COR-L47 (cell line): ENCODE data around the gene RPLP1.

ENCODE experiments used
- DNase-seq: peaks from one replicate; lab custom pipeline; 2025; lab: John Stamatoyannopoulos, UW

RPLP1 gene

DNA sequence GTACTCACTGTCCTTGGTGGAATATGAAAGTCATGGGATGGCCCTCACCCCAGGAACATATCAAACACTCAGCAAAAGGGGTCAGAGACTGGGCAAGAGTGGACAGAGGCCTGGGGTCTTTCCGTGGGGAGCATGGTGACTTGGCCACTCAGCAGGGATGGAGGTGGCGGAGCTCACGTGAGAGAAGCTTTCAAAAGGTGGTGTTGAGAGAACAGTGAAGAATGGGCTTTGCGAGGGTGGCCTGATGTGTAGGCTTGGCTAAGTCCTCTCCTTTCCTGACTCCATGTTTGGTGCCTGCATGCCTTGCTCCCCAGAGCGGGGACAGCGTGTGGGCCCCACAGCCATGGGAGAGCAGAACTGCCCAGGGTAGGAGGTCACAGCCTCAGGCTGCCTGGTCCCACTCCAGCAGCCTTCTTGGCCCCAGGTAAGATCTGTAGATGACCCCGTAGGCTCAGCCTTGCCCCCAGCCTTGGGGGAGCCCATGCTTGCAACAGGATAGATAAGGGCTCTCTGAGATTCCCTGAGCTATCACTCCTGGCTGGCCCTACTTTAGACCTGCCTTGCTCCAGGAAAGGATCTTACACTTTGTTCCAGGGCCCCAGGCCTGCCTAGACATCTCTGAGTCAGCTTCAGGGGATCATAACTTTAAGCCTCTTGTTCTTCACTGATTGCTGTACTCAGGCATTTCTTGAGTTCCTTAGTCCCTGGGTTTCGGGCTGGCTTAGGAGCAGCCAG is 17.0 kb downstream of the RPLP1 start:
- DNase-seq: no peak

DNA sequence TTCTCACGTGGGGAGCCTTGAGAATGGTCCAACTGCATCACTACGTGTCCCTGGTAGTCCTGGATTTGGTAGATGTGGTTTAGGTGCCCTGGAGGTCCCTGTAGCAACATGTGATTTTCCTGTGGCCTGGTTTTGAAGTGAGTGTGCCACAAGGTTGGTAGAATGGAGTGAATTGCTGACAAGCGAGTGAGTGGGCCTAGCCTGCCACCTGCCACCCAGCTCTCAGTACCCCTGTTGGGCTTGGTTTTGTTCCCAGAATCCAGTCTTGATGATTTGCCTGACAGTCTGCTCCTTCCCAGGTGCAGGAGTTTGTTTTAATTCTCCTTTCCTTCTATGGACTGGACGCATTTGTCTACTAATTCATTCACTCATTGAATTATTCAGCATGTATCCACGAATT is 19.4 kb downstream of the RPLP1 start:
- DNase-seq: no peak

DNA sequence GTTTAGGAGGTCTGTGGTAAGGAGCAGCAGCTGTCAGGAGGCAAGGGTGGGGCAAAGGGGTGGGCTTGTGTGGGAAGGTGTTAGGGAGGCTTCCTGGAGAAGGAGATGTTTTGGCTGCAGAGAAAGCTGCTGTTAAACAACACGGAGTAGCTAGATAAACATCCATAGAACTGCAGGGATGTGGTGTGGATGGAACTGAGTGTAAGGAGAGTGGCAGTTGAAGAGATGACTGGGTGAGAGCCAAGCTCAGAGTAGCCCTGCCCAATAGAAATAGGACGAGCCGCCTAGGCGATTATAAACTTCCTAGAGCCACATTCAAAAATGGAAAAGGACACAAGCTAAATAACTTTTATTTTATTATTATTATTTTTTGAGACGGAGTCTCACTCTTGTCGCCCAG is 19.9 kb downstream of the RPLP1 start:
- no peak for DNase-seq

DNA sequence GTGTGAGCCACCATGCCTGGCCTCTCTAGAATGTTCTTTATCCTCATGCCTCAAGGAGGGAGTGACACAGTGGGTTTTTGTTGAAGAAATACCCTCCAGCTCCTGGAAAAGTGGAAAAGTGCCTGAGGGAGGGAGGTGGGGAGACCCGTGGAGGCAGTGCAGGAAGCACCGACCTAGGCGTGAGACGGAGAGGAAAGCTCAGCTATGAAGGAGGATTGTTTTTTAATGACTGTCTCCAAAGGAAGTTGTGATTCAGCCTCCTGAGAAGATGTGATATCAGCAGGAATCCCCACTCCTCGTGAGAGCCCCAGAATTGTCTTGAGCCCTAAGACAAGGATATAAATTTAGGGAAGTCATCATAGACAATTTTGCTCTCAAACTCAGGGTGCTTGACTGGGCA is 21.7 kb downstream of the RPLP1 start:
- no peak for DNase-seq

DNA sequence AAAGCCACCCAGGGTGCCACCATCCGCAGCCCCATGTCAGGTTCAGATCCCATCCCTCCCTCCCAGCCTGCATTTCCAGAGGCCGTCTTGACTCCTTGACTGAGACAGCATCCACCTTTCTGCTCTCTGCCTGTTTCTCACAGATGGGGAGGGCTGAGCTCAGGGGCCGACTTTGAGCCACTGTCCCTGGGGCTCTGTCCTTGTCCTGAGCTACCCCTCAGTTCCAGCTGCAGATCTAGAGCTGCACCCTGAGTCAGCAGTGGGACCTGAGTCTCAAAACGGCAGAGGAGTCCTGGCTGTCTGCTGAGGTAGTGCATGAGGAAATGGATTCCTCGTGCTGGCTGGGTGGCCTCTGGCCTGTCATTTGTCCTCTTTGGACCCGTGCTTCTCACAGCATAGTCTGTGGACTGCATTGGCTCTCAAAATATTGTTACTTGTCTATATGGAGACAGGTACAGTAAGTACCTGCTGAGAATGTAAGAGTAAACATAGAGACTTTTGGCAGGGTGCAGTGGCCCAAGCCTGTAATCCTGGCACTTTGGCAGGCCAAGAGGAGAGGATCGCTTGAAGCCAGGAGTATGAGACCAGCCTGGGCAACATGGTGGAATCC is 22.3 kb downstream of the RPLP1 start:
- DNase-seq: no peak

DNA sequence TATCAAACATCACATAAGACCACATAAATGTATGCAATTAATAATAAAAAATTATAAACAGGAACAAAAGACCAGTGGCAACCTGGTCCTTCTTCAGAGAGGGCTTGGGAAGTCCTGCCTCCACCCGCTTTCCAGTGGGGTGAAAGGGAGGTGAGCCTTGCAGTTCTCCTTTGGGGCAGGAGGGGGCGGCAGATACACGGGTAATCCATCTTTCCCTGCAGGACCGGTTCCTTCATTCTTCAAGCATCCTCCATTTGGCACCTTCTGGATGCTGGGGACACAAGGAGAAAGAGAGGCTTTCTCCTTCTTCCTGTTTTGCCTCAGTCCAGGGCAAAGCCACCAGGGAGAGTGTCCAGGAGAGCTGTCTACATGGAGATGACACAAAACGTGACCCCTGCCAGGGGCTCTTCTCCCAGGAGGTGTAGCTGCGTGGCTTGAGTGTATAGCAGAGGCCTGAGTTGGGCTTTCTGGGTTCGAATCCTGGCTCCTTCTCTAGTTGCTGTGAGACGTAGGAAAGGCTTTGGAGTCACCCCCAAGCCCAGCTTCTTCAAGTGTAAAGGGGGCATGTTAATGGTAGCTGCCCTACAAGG is 23.2 kb downstream of the RPLP1 start:
- peak; percentile 64 for DNase-seq

DNA sequence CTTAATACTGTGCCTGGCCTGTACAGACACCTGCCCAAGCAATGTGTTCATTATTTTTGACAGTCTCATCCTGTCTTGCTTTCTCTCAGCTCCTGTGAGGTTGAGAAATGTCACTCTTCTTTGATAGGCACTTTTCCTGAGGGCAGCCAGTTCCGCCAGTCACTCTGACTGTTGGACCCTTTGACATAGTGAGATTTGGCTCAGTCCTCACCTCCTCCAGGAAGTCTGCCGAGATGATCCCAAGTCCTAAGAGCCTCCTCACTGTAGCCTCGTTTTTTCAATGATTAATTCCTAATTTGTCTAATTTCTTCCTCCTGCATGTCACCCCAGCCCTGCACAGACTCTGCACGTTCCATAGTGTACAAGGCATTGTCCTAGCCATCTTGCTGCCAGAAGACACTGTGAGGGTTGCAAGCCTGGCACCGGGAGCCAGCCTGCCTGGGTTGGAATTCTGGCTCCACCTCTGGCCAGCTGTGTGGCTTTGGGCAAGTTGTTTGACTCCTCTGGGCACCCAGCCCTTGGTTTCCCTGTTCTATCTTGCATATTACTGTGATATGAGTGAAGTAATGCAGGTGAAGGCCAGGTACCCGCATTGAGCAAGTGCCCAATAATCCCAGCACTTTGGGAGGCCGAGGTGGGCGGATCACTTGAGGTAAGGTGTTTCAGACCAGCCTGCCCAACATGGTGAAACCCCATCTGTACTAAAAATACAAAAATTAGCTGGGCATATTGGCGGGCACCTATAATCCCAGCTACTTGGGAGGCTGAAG is 24.3 kb downstream of the RPLP1 start:
- no peak for DNase-seq

DNA sequence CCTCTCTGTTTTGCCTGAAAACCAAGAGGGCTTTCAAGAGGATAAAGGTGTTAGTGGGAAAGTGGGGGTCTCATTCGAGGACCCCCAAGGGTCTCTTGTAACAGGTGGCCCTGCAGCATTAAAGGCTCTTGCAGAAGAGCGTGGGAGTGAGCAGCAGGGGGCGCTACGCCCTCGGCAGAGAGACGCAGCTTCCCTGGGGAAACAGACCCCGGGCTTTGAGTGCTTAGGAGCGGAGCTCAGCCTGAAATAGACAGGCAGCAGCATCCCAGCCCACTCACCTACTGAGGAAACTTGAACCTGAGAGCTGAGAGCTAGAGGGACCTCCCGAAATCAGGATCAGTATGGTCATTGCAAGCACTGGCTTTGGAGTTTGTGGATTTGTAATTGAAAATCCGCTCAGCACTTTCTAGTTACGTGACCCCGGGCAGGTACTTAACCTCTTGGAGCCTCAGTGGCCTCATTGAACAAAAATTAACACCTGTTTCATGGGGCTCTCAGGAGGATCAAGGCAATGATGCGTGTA is 25.7 kb downstream of the RPLP1 start:
- peak; percentile 81 for DNase-seq

DNA sequence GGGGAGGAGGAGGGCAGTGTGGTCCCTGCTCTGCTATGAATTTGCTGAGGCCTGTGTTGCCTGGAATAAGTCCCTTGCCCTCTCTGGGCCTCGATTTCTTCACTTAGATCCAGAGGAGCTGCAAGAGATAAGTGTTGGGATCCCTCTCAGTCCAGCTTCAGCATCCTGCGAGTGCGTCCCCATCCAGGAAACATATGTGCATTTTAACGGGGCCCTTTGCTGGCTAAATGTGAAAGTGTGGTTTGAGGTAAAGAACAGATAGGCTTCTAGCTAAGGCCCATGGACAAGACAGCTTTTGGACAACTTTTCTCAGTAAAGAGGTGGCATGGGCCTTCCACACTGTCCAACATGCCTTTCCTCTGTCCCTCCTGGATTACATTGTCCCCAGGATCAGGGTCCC is 26.5 kb downstream of the RPLP1 start:
- DNase-seq: no peak

DNA sequence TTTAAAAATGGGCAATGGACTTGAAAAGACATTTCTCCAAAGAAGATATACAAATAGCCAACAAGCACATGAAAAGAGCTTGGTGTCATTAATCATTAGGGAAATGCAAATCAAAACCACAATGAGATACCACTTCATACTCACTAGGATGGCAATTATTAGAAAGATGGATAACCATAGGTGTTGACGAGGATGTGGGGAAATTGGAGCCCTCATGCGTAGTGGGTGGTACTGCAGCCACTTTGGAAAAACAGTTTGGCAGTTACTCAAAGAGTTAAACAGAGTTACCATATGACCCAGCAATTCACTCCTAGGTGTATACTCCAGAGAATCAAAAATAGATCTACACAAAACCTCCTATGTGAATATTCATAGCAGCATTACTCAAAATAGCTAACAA is 27.4 kb downstream of the RPLP1 start:
- DNase-seq: no peak

DNA sequence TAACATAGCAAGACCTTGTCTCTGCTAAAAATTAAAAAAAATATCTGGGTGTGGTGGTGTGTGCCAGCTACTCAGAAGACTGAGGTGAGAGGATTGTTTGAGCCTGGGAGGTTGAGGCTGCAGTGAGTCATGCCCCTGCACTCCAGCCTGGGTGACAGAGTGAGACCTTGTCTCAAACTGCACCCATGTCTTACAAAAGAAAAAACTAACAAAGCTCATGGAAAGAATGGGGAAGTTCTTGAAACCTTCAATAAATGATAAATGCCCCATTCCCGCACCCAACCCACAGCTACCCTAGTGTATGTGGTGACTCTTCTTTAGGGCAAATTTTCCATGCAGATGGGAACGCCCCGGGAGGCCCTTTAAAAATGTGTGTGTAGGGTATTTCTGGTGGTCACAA is 28.3 kb downstream of the RPLP1 start:
- DNase-seq: no peak

DNA sequence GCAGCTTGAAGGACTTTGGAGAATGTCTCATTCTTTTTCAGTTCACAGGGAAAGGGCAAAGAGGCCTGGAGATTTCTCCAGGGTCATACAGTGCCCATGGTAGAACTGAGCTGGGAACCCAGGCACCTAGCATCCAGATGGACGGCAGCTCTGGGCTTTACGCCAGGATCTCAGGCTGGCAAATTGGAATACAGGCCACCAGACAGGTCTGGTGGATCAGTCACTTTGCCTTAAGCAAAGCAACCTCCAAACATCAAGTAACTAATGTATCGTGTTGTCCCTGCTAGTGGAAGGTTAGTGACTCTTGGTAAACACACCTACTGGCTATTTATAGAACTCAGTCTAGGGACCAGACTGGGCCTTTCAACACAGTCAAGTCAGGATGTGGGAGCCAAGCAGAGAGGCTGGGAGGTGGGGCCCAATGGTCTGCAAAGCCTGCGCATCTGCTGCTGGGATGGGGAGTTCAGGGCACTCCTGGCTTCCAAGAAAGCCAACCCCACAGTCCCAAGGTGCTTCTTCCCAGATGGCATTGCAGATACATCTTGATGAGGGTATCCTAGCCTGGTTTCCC is 30.2 kb downstream of the RPLP1 start:
- no peak for DNase-seq

DNA sequence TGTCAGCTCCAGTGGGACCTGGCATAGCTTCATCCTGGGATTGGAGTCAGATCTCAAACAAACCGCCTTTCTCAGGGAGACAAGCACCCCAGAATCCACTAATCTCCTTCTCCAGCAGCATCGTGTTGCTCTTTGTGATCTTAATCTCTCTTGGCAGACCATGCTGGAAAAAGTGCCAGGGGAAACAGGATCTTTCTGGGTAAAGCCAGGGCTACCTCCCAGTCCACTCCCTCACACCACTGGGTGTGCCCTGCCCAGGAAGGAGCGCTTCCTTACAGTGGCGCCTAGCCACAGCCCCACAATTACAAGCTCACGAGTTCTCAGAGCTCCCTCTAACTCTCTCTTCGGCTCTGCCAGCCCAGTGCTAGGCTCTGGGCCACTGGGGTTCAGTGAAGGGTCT is 32.2 kb downstream of the RPLP1 start:
- no peak for DNase-seq

DNA sequence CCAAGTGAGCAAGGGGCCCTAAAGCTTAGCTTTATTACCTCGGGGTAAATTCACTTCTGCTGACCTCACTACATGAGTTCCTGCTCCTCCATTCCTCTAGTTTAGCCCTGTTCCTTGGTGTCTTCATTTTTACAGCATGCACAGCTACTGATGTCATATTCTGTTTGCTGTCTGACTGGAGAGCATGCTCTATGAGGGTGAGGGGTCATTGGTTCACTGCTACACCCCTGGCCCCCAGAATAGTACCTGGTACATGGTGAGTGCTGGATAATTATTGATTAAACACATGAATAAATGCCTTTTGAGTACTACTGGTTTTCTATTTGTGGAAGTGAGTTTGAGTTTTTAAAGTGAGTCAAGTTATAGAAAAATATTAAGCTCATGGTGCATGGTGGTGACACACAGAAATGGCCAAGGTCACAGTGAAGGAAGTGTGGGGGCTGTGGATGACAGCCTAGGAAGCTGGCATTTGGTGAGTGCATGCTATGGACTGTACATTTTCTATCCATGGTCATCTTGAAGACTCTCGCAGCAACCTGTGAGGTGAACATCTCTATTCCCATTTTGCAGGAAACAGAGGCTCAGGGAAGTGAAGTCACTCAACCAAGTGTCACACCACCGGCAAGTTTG is 34.0 kb downstream of the RPLP1 start:
- no peak for DNase-seq

DNA sequence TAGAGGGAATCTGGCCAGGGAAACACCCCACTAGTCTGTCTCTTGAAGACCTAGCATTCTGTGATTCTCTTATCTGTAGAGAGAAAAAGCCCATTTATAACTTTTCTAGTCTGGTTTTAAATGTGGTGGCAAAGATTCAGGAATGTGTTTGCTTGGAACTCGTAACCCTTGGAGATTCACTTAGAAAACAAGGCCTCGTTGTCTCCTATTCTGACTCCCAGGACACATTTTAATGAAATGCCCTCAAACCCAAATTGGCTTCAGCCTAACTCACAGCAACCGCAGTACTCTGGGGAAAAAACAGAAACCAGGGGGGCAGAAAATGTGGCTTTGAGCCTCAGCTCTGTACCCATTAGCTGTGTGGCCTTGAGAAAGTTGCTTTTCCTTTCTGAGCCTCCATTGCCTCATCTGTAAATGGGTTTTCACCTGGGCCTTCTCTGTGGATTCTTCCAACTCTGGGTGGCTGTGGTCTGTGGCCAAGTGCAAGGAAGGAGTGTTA is 36.5 kb downstream of the RPLP1 start:
- DNase-seq: no peak

DNA sequence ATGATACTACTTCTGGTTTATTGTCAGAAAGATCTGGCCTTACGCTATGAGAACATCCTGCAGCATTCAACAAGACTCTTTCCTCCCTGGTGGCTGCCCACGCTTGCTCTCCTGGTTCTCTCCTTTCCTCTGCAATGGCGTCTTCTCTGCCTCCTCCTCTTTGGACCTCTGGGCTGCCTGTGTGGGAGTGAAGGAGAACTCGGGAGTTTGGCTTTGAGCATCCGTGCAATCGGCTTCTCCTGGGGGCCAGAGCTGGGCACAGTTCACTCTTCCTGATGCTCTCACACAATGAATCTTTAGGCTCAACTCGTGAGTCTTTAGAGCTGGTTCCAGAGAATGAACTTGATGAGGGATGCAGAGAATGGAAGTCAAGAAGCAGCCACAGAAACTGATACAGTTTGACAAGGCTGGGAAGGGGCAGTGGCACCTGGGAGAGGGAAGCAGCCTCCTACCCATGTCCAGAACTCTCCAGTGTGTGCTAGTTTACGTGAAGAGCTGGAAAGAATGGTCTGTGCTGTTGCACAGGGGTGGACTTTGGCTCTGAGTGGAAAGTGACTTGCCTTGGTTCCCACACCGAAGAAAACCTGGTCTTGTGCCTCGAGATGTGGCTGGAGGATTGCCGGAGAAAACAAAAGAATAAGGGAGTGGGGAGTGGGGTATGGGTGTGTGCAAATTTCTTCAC is 37.9 kb downstream of the RPLP1 start:
- DNase-seq: no peak

DNA sequence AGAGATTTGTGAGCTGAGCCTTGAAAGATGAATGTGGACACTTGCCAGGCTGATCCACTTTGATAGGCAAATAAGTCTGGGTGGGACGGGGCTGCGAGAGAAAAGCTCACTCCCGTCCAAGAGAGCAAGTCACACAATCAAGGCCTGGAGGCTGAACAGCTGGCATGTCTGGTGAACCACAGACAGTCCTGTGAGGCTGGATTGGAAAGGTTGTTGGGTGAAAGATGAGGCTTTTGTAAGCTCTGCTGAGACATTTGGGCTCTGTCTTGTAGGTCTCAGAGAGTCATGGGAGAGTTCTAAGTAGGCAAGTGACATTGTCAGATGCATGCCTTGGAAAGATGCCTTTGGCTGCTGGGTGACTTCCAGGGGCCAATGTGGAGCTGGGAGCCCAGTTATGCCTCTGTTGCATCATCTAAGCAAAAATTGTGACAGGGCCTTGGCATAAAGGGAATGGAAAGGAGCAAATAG is 38.5 kb downstream of the RPLP1 start:
- DNase-seq: no peak

DNA sequence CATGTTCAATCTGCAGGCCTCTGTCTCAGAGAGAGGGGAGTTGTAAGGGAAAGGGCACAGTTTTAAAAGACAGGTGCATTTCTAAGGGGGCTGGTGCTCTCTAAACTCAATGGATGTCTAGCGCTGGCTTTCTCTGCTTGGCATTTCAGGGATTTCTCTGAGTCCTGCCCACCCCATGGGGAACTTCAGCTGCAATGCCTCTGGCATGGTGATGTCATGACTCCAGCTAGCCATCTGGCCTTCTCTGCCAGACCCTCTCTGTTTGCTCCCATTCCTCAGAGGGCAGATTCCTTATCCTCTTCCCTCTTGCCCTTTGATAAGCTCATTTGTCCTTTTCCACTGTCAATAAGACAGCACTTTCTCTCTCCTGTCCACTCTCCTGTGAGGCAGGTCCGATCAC is 40.8 kb downstream of the RPLP1 start:
- DNase-seq: no peak

DNA sequence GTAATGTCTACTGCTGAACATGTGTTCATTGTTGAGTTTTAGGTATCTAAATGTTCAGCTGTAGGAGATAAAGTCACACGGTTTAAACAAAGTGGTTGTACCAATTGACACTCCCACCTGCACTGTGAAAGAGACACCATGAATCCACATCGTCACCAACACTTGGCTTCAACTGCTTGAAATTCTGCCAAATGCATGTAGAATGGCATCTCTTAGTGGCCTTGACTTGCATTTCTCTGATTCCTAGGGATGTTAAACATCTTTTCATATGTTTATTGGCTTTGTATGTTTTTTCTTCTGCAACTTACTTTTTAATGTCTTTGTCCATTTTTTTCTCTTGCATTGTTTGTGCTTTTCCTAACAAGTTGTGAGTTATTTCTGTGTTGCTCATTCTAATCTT is 43.4 kb downstream of the RPLP1 start:
- peak; percentile 57 for DNase-seq

DNA sequence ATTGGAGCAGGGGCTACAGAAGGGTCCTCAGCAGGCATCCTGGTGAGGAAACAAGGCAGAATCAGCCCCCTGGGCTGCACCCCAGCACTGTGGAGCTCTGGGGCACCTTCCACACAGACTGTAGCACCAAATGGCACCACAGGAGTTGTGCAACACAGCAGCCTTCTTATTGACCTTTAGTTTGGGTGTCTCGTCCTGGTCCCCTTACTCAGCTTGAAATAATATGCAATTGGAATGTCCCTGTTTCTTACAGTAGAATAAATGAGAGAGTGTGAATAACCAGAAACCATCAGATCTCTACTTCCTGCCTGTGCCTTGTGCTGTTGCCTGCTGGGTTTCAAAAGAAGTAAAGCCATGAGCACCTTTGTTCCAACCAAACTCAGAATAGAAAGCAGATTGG is 44.5 kb downstream of the RPLP1 start:
- no peak for DNase-seq

DNA sequence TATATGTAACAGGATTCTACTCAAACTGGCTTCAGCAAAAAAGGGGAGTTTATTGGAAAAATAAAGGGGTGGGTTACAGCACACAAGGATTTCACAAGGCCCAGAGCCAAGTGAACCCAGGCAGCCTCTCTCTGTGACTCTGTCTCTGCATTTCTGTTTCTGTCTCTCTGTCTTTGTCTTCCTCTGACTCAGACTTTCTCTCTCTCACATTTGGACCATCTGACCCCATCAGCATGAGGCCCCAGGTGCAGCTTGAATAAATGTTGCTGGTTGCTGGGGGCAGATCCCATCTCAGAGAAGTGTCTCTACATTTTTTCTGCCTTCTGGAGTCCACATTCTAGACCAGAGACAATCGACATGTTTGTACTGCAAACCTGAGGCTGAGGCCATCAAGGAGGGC is 45.0 kb downstream of the RPLP1 start:
- DNase-seq: no peak
